Stomach (tissue), 9 donors: ENCODE results near the gene USB1. TPM values are rescaled to one million over a fixed set of nuclear protein-coding genes. Genes with fewer than 3 reads are reported as not detected.

Experiments
- DNase-seq, 2 donors: peaks; one replicate each; pipeline versions ENCODE4 v3.0.0 to v3.0.0-alpha.2; 2013 to 2019
- H3K27ac ChIP-seq, 5 donors: fragments of 200-600 bp in 4 of 5; sonication (generic) in 4 of 5; one replicate each; pipeline ENCODE4 v1.5.1; 2013 to 2019; ENCODE audit warnings: mild to moderate bottlenecking in 1 of 5, moderate library complexity in 1 of 5
- H3K27me3 ChIP-seq, 3 donors: fragments of 200-600 bp; sonication (generic); one replicate each; pipeline ENCODE4 v1.5.1; 2017 to 2019; ENCODE audit warnings: mixed run types in 1 of 3
- H3K36me3 ChIP-seq, 4 donors: fragments of 200-600 bp; sonication (generic); 1 replicate in 3 of 4; 2 replicates in 1 of 4; pipeline ENCODE4 v1.5.1; 2016 to 2019
- H3K4me1 ChIP-seq, 4 donors: fragments of 200-600 bp; sonication (generic); one replicate each; pipeline ENCODE4 v1.5.1; 2016 to 2019
- H3K4me3 ChIP-seq, 4 donors: fragments of 200-600 bp; sonication (generic) in 3 of 4; one replicate each; pipeline ENCODE4 v1.5.1; 2016 to 2019; ENCODE audit warnings: mild to moderate bottlenecking in 1 of 4
- H3K9me3 ChIP-seq, 4 donors: fragments of 200-600 bp; sonication (generic); one replicate each; pipeline ENCODE4 v1.5.1; 2016 to 2019
- CTCF ChIP-seq, 7 experiments: fragments of 450-650 bp in 4 of 7; fragments of 200-600 bp in 3 of 7; sonication (generic) in 3 of 7; IDR thresholded peaks; one replicate each; pipeline ENCODE4 v1.5.1; 2016 to 2019; ENCODE audit warnings: antibody characterized with exemption in 7 of 7, control low read depth in 2 of 7, mild to moderate bottlenecking in 1 of 7
- EP300 ChIP-seq: sonication (generic); formaldehyde crosslinking; IDR thresholded peaks from one replicate; pipeline ENCODE4 v1.6.1; 2017; ENCODE audit warnings: antibody characterized with exemption
- POLR2A ChIP-seq, 4 donors: fragments of 450-650 bp; IDR thresholded peaks; one replicate each; pipeline ENCODE4 v1.6.1; 2016; ENCODE audit warnings: antibody characterized with exemption in 4 of 4, control low read depth in 2 of 4, mild to moderate bottlenecking in 1 of 4, moderate library complexity in 1 of 4
- POLR2AphosphoS5 ChIP-seq, 3 donors: sonication (generic); formaldehyde crosslinking; IDR thresholded peaks; one replicate each; pipeline ENCODE4 v1.6.1; 2016; ENCODE audit warnings: antibody characterized with exemption in 3 of 3
- WGBS, 5 donors: extraction: QIAGEN DNeasy Blood & Tissue Kit in 3 of 5; methylation state at CpG; one replicate each; pipeline versions ENCODE4 v1.1.5 to v1.1.7; 2013 to 2018; 5-methylcytosine and 5-hydroxymethylcytosine counted together
- intact Hi-C: fragments of 100-400 bp; cut with DNase I; formaldehyde crosslinking; loops from one replicate; pipeline ENCODE4 v1.15.1; 2023; ENCODE audit warnings: low total_unique reads
- polyA plus RNA-seq, 3 donors: library from polyadenylated mRNA; stranded (reverse); fragments of 200-250 nt; gene quantifications; one replicate each; pipeline ENCODE4 v1.2.3, GENCODE V29; 2013
- total RNA-seq, 5 donors: library from RNA; depleted of rRNA; stranded (reverse); fragments of >200 nt; gene quantifications; one replicate each; pipeline versions ENCODE4 v1.1.0 to v1.2.3, GENCODE V29; 2014 to 2016
- donor health status: healthy with polysubstance abuse.
- donor health status: Bipolar disorder and iron deficiency.
- donor health status: healthy.

The USB1 gene
- total and polyA plus RNA-seq, 8 donors = 4.1 to 54.0 (median 23.4) TPM

DNA sequence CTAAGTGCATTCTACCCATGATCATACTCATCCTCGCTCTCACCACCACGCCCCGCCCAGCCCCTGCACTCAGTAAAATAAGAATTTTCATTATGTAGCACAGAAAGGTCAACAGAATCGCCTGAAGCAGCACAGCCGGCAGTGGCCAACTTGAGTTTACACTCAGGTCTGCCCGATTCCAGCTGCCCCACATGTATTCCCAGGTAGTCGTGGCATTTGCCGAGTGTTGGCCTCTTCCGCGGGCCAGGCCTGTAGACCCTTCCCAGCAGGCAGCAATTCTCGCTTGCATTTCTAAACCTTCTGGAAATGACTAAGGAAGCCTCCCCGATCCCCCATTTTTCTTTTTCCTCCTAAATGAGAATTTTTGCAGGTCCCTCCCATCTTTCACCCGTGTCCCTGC, 30.9 kb upstream of the USB1 start:
- Histone ChIP-seq H3K27me3 (peaks cover 0 to 8% (median 0%) of the 10 kb centered on the region in 3 donors), H3K27ac (no peak overlapping the region), H3K36me3 (no peaks in the 10 kb centered on the region), H3K4me1 (peaks cover 0 to 14% (median 3%) of the 10 kb centered on the region in 4 donors), H3K4me3 (no peak overlapping the region), H3K9me3 (no peaks in the 10 kb centered on the region)
- intact Hi-C loops = no loop called here
- 75 to 82% (median 76%) methylated on average over 13 of the region's 13 CpGs for WGBS, 5 donors
- no peak for TF ChIP-seq POLR2AphosphoS5 (IDR thresholded peaks at IDR 0.05)
- TF ChIP-seq CTCF (IDR thresholded peaks at IDR 0.05) = no peak
- no peak for DNase-seq

GRCh38 chr16:57970970-57971369, 30.2 kb upstream of the USB1 start, which contains the start of gene CNGB1:
TSS of gene CNGB1 (minus strand) at chr16:57971128. CDS start at chr16:57967286, 3,842 bp downstream.
- Histone ChIP-seq H3K9me3 (no peaks in the 10 kb centered on the region), H3K36me3 (no peaks in the 10 kb centered on the region), H3K27ac (no peak within 1 kb of the TSS), H3K27me3 (peaks cover 0 to 8% (median 0%) of the 10 kb centered on the region in 3 donors), H3K4me3 (no peak within 1 kb of the TSS), H3K4me1 (peaks cover 0 to 12% (median 4%) of the 10 kb centered on the region in 4 donors)
- TF ChIP-seq CTCF (IDR thresholded peaks at IDR 0.05) = no peak
- TF ChIP-seq EP300 = no peak
- TF ChIP-seq POLR2AphosphoS5 (IDR thresholded peaks at IDR 0.05) = no peak
- TF ChIP-seq POLR2A (IDR thresholded peaks at IDR 0.05) = no peak
- intact Hi-C loops = no loop called here
- WGBS, 5 donors = 53 to 83% (median 77%) methylated on average over 5 to 6 of the region's 6 CpGs
- DNase-seq = peak in 1 of 2 donors; percentile 37

DNA sequence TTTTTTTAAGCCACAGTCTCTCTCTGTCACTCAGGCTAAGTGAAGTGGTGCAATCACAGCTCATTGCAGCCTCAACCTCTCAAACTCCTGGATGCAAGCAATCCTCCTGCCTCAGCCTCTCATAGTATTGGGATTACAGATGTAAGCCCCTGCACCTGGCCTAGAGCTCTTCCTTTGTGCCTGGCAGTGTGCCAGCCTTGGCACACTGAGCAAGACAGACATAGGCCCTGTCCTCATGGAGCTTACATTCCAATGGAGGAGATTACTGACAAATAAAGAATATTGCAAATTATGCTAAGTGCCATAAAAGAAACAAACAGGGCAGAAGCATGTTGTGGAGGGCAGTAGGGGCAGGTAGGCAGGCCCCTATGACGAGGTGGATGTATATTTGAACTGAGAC, 29.4 kb upstream of the USB1 start:
- 62 to 96% (median 73%) methylated on average over 1 of the region's 1 CpG for WGBS, 5 donors
- H3K36me3 ChIP-seq = no peaks in the 10 kb centered on the region
- intact Hi-C loops = no loop called here
- no peak overlapping the region for H3K27ac ChIP-seq
- TF ChIP-seq POLR2A (IDR thresholded peaks at IDR 0.05) = no peak
- no peak for TF ChIP-seq EP300
- no peak for TF ChIP-seq POLR2AphosphoS5 (IDR thresholded peaks at IDR 0.05)
- TF ChIP-seq CTCF (IDR thresholded peaks at IDR 0.05) = no peak
- H3K4me1 ChIP-seq = peaks cover 0 to 9% (median 2%) of the 10 kb centered on the region in 4 donors
- no peak overlapping the region for H3K4me3 ChIP-seq
- DNase-seq = no peak
- peaks cover 0 to 8% (median 0%) of the 10 kb centered on the region in 3 donors for H3K27me3 ChIP-seq
- H3K9me3 ChIP-seq = no peaks in the 10 kb centered on the region

- WGBS, 5 donors = 70 to 90% (median 81%) methylated on average over 4 of the region's 4 CpGs
Measured at GRCh38 chr16:57972306-57972705, 28.9 kb upstream of the USB1 start.

More at GRCh38 chr16:57972306-57972705, 28.9 kb upstream of the USB1 start:
- no peaks in the 10 kb centered on the region for H3K9me3 ChIP-seq
- intact Hi-C loops = no loop called here
- H3K27ac ChIP-seq = no peak overlapping the region
- H3K27me3 ChIP-seq = peaks cover 0 to 8% (median 0%) of the 10 kb centered on the region in 3 donors
- no peaks in the 10 kb centered on the region for H3K36me3 ChIP-seq
- peaks cover 0 to 7% (median 2%) of the 10 kb centered on the region in 4 donors for H3K4me1 ChIP-seq
- no peak for TF ChIP-seq POLR2A (IDR thresholded peaks at IDR 0.05)
- TF ChIP-seq POLR2AphosphoS5 (IDR thresholded peaks at IDR 0.05) = no peak
- TF ChIP-seq CTCF (IDR thresholded peaks at IDR 0.05) = no peak
- TF ChIP-seq EP300 = no peak
- no peak for DNase-seq
- no peak overlapping the region for H3K4me3 ChIP-seq
